NB4 (cell line): ENCODE measurements around the gene SIX1.

Source experiments
- CTCF ChIP-seq: IDR thresholded peaks from one replicate; pipeline ENCODE4 v1.5.1; 2012; ENCODE audit warnings: low read depth, low read length
- MAX ChIP-seq: IDR thresholded peaks from 2 replicates; pipeline ENCODE4 v1.6.1; 2011; ENCODE audit warnings: low read depth, low read length
- POLR2A ChIP-seq: IDR thresholded peaks from 2 replicates; pipeline ENCODE4 v1.6.1; 2011; ENCODE audit warnings: mild to moderate bottlenecking; ENCODE audit not compliant: insufficient read length; ENCODE audit errors: extremely low read depth

GRCh38 chr14:60655898-60656685, 6.8 kb upstream of the SIX1 start:
- no peak for TF ChIP-seq CTCF
- TF ChIP-seq POLR2A = no peak
- no peak for TF ChIP-seq MAX
